Osteoblast (primary cell): ENCODE measurements around the gene GAB3. TPM values are rescaled to one million over a fixed set of nuclear protein-coding genes. Genes with fewer than 3 reads are reported as not detected.

ENCODE experiments used
- DNase-seq: peaks from one replicate; pipeline ENCODE4 v3.0.0; 2011; ENCODE audit warnings: low spot score, mixed read lengths; ENCODE audit not compliant: insufficient read length; ENCODE audit errors: missing footprints
- H2AFZ ChIP-seq: 2 replicates; pipeline ENCODE4 v1.6.0; 2011; ENCODE audit warnings: mild to moderate bottlenecking, low read length
- H3K27ac ChIP-seq: 2 replicates; pipeline ENCODE4 v1.5.1; 2011; ENCODE audit warnings: mild to moderate bottlenecking, low read depth, low read length, moderate library complexity
- H3K27me3 ChIP-seq: 2 replicates; pipeline ENCODE4 v1.6.0; 2012; ENCODE audit warnings: mild to moderate bottlenecking, control low read depth, inconsistent platforms, low read length, moderate library complexity; ENCODE audit not compliant: insufficient read depth
- H3K36me3 ChIP-seq: 2 replicates; pipeline ENCODE4 v1.5.1; 2011; ENCODE audit warnings: mild to moderate bottlenecking, low read length, control low read depth, moderate library complexity; ENCODE audit not compliant: insufficient read depth
- H3K4me1 ChIP-seq: 2 replicates; pipeline ENCODE4 v1.5.1; 2011; ENCODE audit warnings: mild to moderate bottlenecking, low read length, control low read depth, moderate library complexity; ENCODE audit not compliant: insufficient read depth
- H3K4me2 ChIP-seq: 2 replicates; pipeline ENCODE4 v1.6.0; 2011; ENCODE audit warnings: mild to moderate bottlenecking, low read length; ENCODE audit not compliant: insufficient read depth
- H3K4me3 ChIP-seq: fragments of 200-600 bp; sonication (generic); 3 replicates; pipeline ENCODE4 v1.5.1; 2012; ENCODE audit warnings: mild to moderate bottlenecking, low read length, inconsistent platforms; ENCODE audit not compliant: insufficient read depth
- H3K79me2 ChIP-seq: 2 replicates; pipeline ENCODE4 v1.6.0; 2012; ENCODE audit warnings: mild to moderate bottlenecking, low read length, control low read depth, inconsistent platforms; ENCODE audit not compliant: insufficient read depth
- H3K9me3 ChIP-seq: 2 replicates; pipeline ENCODE4 v1.5.1; 2011; ENCODE audit warnings: low read depth, low read length, control low read depth
- H4K20me1 ChIP-seq: 2 replicates; pipeline ENCODE4 v1.6.0; 2012; ENCODE audit warnings: mild to moderate bottlenecking, low read length, control low read depth; ENCODE audit not compliant: insufficient read depth
- total RNA-seq: library from RNA; depleted of rRNA; stranded (reverse); fragments of >200 nt; gene quantifications from 2 replicates; pipeline ENCODE4 v1.2.3, GENCODE V29; 2012
- TF ChIP-seq, protein P1 (sequence below): IDR thresholded peaks from 2 replicates; pipeline ENCODE4 v1.5.1; 2011; ENCODE audit warnings: mild to moderate bottlenecking, low read depth, low read length, moderate library complexity; ENCODE audit errors: extremely low read depth

Gene GAB3, protein sequence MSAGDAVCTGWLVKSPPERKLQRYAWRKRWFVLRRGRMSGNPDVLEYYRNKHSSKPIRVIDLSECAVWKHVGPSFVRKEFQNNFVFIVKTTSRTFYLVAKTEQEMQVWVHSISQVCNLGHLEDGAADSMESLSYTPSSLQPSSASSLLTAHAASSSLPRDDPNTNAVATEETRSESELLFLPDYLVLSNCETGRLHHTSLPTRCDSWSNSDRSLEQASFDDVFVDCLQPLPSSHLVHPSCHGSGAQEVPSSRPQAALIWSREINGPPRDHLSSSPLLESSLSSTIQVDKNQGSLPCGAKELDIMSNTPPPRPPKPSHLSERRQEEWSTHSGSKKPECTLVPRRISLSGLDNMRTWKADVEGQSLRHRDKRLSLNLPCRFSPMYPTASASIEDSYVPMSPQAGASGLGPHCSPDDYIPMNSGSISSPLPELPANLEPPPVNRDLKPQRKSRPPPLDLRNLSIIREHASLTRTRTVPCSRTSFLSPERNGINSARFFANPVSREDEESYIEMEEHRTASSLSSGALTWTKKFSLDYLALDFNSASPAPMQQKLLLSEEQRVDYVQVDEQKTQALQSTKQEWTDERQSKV
- 3.2 and 6.9 TPM in 2 replicates for total RNA-seq

- DNase-seq, result no peak
Measured at GRCh38 chrX:154750301-154751202, at the start of gene GAB3. Gene GAB3 (minus strand): TSS chrX:154751077. CDS start chrX:154751025, 52 bp downstream.

GRCh38 chrX:154799556-154800348 lies 48.9 kb upstream of the GAB3 start:
- Histone ChIP-seq H3K27me3 (no peaks in the 10 kb centered on the region), H2AFZ (no peak overlapping the region), H3K4me1 (peaks cover 20% of the 10 kb centered on the region), H3K79me2 (peaks cover 12% of the 10 kb centered on the region), H3K27ac (peak overlapping the region; percentile 67), H3K36me3 (no peaks in the 10 kb centered on the region), H4K20me1 (no peaks in the 10 kb centered on the region), H3K4me3 (no peak overlapping the region), H3K4me2 (peak overlapping the region; percentile 37), H3K9me3 (no peaks in the 10 kb centered on the region)
- peak; percentile 78 for DNase-seq
- TF ChIP-seq, protein P1, sequence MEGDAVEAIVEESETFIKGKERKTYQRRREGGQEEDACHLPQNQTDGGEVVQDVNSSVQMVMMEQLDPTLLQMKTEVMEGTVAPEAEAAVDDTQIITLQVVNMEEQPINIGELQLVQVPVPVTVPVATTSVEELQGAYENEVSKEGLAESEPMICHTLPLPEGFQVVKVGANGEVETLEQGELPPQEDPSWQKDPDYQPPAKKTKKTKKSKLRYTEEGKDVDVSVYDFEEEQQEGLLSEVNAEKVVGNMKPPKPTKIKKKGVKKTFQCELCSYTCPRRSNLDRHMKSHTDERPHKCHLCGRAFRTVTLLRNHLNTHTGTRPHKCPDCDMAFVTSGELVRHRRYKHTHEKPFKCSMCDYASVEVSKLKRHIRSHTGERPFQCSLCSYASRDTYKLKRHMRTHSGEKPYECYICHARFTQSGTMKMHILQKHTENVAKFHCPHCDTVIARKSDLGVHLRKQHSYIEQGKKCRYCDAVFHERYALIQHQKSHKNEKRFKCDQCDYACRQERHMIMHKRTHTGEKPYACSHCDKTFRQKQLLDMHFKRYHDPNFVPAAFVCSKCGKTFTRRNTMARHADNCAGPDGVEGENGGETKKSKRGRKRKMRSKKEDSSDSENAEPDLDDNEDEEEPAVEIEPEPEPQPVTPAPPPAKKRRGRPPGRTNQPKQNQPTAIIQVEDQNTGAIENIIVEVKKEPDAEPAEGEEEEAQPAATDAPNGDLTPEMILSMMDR, result no peak

More at GRCh38 chrX:154750301-154751202, at the start of gene GAB3:
- no peaks in the 10 kb centered on the region for H3K79me2 ChIP-seq
- H3K9me3 ChIP-seq, result no peaks in the 10 kb centered on the region
- H2AFZ ChIP-seq, result peak within 1 kb of the TSS; percentile 80
- no peak within 1 kb of the TSS for H3K27ac ChIP-seq
- TF ChIP-seq, protein P1, result no peak
- H3K36me3 ChIP-seq, result no peaks in the 10 kb centered on the region
- peaks cover 13% of the 10 kb centered on the region for H3K4me1 ChIP-seq
- peak within 1 kb of the TSS; percentile 80 for H3K4me2 ChIP-seq
- peaks cover 20% of the 10 kb centered on the region for H3K27me3 ChIP-seq
- H4K20me1 ChIP-seq, result no peaks in the 10 kb centered on the region
- peak within 1 kb of the TSS; percentile 67 for H3K4me3 ChIP-seq

GRCh38 chrX:154797006-154797405 lies 46.1 kb upstream of the GAB3 start:
- Histone ChIP-seq H4K20me1 (no peaks in the 10 kb centered on the region), H3K4me2 (no peak overlapping the region), H3K4me1 (peaks cover 15% of the 10 kb centered on the region), H3K79me2 (peaks cover 7% of the 10 kb centered on the region), H3K27ac (no peak overlapping the region), H3K27me3 (no peaks in the 10 kb centered on the region), H3K4me3 (no peak overlapping the region), H3K9me3 (no peaks in the 10 kb centered on the region), H3K36me3 (no peaks in the 10 kb centered on the region), H2AFZ (no peak overlapping the region)
- DNase-seq, result no peak
- TF ChIP-seq, protein P1, result no peak
